Caco-2 (cell line): ENCODE measurements around the gene SLC25A21. TPM values are rescaled to one million over a fixed set of nuclear protein-coding genes. Genes with fewer than 3 reads are reported as not detected.

ENCODE experiments used
- BruUV-seq: library from RNA; stranded (reverse); fragments of 400-500 nt; replicated peaks from 2 replicates; lab custom pipeline; 2021; lab: Mats Ljungman, UMichigan
- CTCF ChIA-PET: fragments of 300-600 bp; sonication (Branson Sonifier 250); formaldehyde crosslinking; loops from one replicate; lab custom pipeline; 2022; ENCODE audit warnings: antibody characterized with exemption; lab: Charles Lee
- POLR2A ChIA-PET: fragments of 300-600 bp; sonication (Branson Sonifier 250); formaldehyde crosslinking; loops from one replicate; lab custom pipeline; 2022; ENCODE audit warnings: antibody characterized with exemption; lab: Charles Lee
- DNase-seq, 2 experiments: peaks; one replicate each; pipeline versions ENCODE4 v3.0.0 to v3.0.0-alpha.2; 2020 to 2022
- H3K27me3 ChIP-seq: replicated peaks from 2 replicates; pipeline ENCODE4 v1.6.0; 2011; ENCODE audit warnings: low read length; ENCODE audit not compliant: control insufficient read depth, insufficient read depth
- H3K36me3 ChIP-seq: 2 replicates; pipeline ENCODE4 v1.5.1; 2011; ENCODE audit warnings: low read length; ENCODE audit not compliant: control insufficient read depth, insufficient read depth
- H3K4me1 ChIP-seq: fragments of 250-450 bp; sonication (Bioruptor Pico); 2 replicates; pipeline ENCODE4 v1.5.1; 2020; ENCODE audit warnings: mild to moderate bottlenecking
- H3K4me3 ChIP-seq: 2 replicates; pipeline ENCODE4 v1.5.1; 2011; ENCODE audit warnings: low read depth, mild to moderate bottlenecking, control low read depth, low read length
- H3K9me3 ChIP-seq: fragments of 250-450 bp; sonication (Bioruptor Pico); 2 replicates; pipeline ENCODE4 v1.5.1; 2020; ENCODE audit warnings: mild to moderate bottlenecking, moderate library complexity
- H3K27ac Mint-ChIP-seq: one replicate; pipeline ENCODE4 v1.8.0; 2022; ENCODE audit warnings: mixed read lengths; ENCODE audit not compliant: unreplicated experiment
- H3K27me3 Mint-ChIP-seq: one replicate; pipeline ENCODE4 v1.8.0; 2022; ENCODE audit warnings: mixed read lengths; ENCODE audit not compliant: insufficient read depth, unreplicated experiment
- H3K36me3 Mint-ChIP-seq: one replicate; pipeline ENCODE4 v1.8.0; 2022; ENCODE audit warnings: mild to moderate bottlenecking, mixed read lengths; ENCODE audit not compliant: insufficient read depth, unreplicated experiment
- H3K4me1 Mint-ChIP-seq: one replicate; pipeline ENCODE4 v1.8.0; 2022; ENCODE audit warnings: low read depth, mixed read lengths; ENCODE audit not compliant: unreplicated experiment
- H3K4me3 Mint-ChIP-seq: one replicate; pipeline ENCODE4 v1.8.0; 2022; ENCODE audit warnings: mild to moderate bottlenecking, moderate library complexity, mixed read lengths; ENCODE audit not compliant: unreplicated experiment
- H3K9me3 Mint-ChIP-seq: one replicate; pipeline ENCODE4 v1.8.0; 2022; ENCODE audit warnings: mixed read lengths; ENCODE audit not compliant: unreplicated experiment
- intact Hi-C: fragments of 100-400 bp; cut with micrococcal nuclease; formaldehyde crosslinking; loops from one replicate; pipeline ENCODE4 v1.10.0; 2022; ENCODE audit not compliant: unreplicated experiment
- total RNA-seq: library from RNA; stranded (reverse); gene quantifications from 2 replicates; pipeline ENCODE4 v1.2.3, GENCODE V29; 2022
- TF ChIP-seq, protein P1 (sequence below), 2 experiments: fragments of 200-600 bp in 1 of 2; IDR thresholded peaks; 1 replicate in 1 of 2; 2 replicates in 1 of 2; pipeline versions ENCODE4 v1.5.1 to v1.8.0; 2011 to 2022; ENCODE audit warnings: antibody characterized with exemption in 1 of 2, control low read depth in 1 of 2, inconsistent platforms in 1 of 2, low read depth in 1 of 2, low read length in 1 of 2, mild to moderate bottlenecking in 1 of 2, moderate library complexity in 1 of 2; ENCODE audit not compliant: insufficient read depth in 1 of 2, severe bottlenecking in 1 of 2, unreplicated experiment in 1 of 2

Gene SLC25A21
- total RNA-seq, 1 experiment from 2014 or later = 3.2 TPM

DNA sequence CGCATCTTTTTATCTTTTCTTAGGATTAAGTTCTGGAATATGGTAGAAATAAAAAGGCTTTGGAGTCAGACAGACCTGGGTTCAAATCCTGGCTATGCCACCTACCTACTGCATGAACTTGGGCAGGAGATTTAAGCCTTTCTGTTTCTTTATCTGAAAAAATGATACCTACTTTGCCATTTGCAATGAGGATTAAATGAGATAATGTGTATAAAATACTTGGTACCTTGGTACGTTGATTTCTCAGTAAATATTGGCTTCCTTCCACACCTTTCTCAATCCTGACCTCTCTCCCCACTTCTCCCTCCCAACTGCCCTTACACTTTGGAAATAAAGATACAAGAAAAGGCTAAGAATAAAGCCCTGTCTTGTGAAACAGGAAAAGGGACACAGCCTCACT, 338.1 kb downstream of the SLC25A21 start:
- POLR2A ChIA-PET = no interaction called here

DNA sequence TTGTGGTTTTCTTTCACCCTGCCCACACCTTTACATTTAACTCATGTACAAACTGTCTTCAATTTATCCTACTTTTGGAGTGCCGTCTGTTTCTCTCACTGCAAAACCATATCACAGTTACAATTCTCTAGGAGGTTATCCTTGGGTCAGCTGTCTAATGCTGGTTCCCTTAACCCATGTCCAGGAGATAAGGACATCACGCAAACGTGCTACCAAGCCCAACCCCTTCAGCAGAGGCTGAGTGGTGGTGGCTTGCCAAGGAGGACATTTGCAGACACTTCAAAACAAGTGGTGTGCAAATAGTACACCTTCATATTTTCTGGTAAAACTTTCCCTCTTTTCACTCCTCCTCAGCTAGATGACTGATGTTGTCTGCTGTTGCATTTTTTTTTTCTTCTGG, 342.9 kb downstream of the SLC25A21 start:
- H3K36me3 ChIP-seq = no peaks in the 10 kb centered on the region
- Mint-ChIP-seq H3K27me3 (no peaks in the 10 kb centered on the region), H3K4me1 (no peaks in the 10 kb centered on the region), H3K36me3 (no peaks in the 10 kb centered on the region), H3K4me3 (no peak overlapping the region), H3K9me3 (no peaks in the 10 kb centered on the region), H3K27ac (no peak overlapping the region)
- H3K9me3 ChIP-seq = no peaks in the 10 kb centered on the region
- ChIA-PET POLR2A (no interaction called here), CTCF (no interaction called here)
- TF ChIP-seq, protein P1, sequence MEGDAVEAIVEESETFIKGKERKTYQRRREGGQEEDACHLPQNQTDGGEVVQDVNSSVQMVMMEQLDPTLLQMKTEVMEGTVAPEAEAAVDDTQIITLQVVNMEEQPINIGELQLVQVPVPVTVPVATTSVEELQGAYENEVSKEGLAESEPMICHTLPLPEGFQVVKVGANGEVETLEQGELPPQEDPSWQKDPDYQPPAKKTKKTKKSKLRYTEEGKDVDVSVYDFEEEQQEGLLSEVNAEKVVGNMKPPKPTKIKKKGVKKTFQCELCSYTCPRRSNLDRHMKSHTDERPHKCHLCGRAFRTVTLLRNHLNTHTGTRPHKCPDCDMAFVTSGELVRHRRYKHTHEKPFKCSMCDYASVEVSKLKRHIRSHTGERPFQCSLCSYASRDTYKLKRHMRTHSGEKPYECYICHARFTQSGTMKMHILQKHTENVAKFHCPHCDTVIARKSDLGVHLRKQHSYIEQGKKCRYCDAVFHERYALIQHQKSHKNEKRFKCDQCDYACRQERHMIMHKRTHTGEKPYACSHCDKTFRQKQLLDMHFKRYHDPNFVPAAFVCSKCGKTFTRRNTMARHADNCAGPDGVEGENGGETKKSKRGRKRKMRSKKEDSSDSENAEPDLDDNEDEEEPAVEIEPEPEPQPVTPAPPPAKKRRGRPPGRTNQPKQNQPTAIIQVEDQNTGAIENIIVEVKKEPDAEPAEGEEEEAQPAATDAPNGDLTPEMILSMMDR (IDR thresholded peaks at IDR 0.05; ENCODE audit: insufficient read depth in 1 of 2, low read depth in 1 of 2, low read length in 1 of 2, severe bottlenecking in 1 of 2, unreplicated experiment in 1 of 2) = no peak
- H3K4me3 ChIP-seq = no peak overlapping the region
- no peaks in the 10 kb centered on the region for H3K27me3 ChIP-seq
- no peak for DNase-seq
- intact Hi-C loops = no loop called here
- H3K4me1 ChIP-seq = no peaks in the 10 kb centered on the region
- BruUV-seq = no TSS peak

More for the DNA sequence above, 338.1 kb downstream of the SLC25A21 start:
- no peaks in the 10 kb centered on the region for H3K27me3 Mint-ChIP-seq
- H3K4me3 ChIP-seq = no peak overlapping the region
- CTCF ChIA-PET = no interaction called here
- no peak for DNase-seq
- H3K9me3 Mint-ChIP-seq = no peaks in the 10 kb centered on the region
- intact Hi-C loops = no loop called here
- no peaks in the 10 kb centered on the region for H3K36me3 ChIP-seq
- no peaks in the 10 kb centered on the region for H3K36me3 Mint-ChIP-seq
- H3K9me3 ChIP-seq = no peaks in the 10 kb centered on the region
- H3K4me3 Mint-ChIP-seq = no peak overlapping the region
- H3K4me1 Mint-ChIP-seq = no peaks in the 10 kb centered on the region
- no peak overlapping the region for H3K27ac Mint-ChIP-seq
- no TSS peak for BruUV-seq
- H3K4me1 ChIP-seq = no peaks in the 10 kb centered on the region
- no peaks in the 10 kb centered on the region for H3K27me3 ChIP-seq
- TF ChIP-seq, protein P1 (IDR thresholded peaks at IDR 0.05; ENCODE audit: insufficient read depth in 1 of 2, low read depth in 1 of 2, low read length in 1 of 2, severe bottlenecking in 1 of 2, unreplicated experiment in 1 of 2) = no peak

DNA sequence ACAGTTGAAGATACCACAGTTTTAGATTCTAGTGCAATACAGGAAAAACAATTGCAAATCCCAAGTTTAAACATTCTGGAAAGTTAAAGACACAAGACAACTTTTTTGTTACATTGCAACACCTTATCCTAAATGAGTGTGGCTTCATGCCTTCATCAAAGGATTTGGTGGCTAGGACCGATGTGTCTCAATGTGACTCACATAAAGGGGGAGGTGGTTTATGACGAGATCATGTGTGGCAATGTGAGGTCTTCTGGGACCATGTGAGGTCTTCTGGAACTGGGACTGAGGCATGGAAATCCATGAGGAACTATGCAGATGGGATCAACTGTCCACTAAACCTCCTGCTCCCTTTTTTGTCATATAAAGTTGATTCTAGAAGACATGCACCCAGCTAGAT, 344.5 kb downstream of the SLC25A21 start:
- H3K4me1 ChIP-seq = no peaks in the 10 kb centered on the region
- intact Hi-C loops = no loop called here
- TF ChIP-seq, protein P1 (IDR thresholded peaks at IDR 0.05; ENCODE audit: insufficient read depth in 1 of 2, low read depth in 1 of 2, low read length in 1 of 2, severe bottlenecking in 1 of 2, unreplicated experiment in 1 of 2) = no peak
- no peaks in the 10 kb centered on the region for H3K27me3 ChIP-seq
- BruUV-seq = no TSS peak
- ChIA-PET POLR2A (no interaction called here), CTCF (no interaction called here)
- Mint-ChIP-seq H3K4me3 (no peak overlapping the region), H3K27ac (no peak overlapping the region), H3K36me3 (no peaks in the 10 kb centered on the region), H3K27me3 (no peaks in the 10 kb centered on the region), H3K9me3 (no peaks in the 10 kb centered on the region), H3K4me1 (no peaks in the 10 kb centered on the region)
- no peak for DNase-seq
- H3K9me3 ChIP-seq = no peaks in the 10 kb centered on the region
- H3K4me3 ChIP-seq = no peak overlapping the region
- no peaks in the 10 kb centered on the region for H3K36me3 ChIP-seq
